Neural progenitor cell (in vitro differentiated cells): ENCODE results near the gene ALDH2. TPM values are rescaled to one million over a fixed set of nuclear protein-coding genes. Genes with fewer than 3 reads are reported as not detected.

ENCODE experiments used
- DNase-seq: peaks from one replicate; pipeline ENCODE4 v3.0.0-alpha.2; 2016; ENCODE audit warnings: low spot score
- H2AFZ ChIP-seq: fragments of 200-600 bp; sonication (generic); replicated peaks from 2 replicates; pipeline ENCODE4 v1.6.1; 2016; ENCODE audit warnings: antibody characterized with exemption
- H3F3A ChIP-seq: fragments of 200-600 bp; sonication (generic); 2 replicates; pipeline ENCODE4 v1.6.1; 2016; ENCODE audit warnings: antibody characterized with exemption, low read depth
- H3K27ac ChIP-seq: fragments of 200-600 bp; sonication (generic); 2 replicates; pipeline ENCODE4 v1.5.1; 2016; ENCODE audit warnings: mild to moderate bottlenecking
- H3K27me3 ChIP-seq: fragments of 200-600 bp; sonication (generic); 2 replicates; pipeline ENCODE4 v1.6.1; 2016; ENCODE audit warnings: mild to moderate bottlenecking, moderate library complexity
- H3K36me3 ChIP-seq: fragments of 200-600 bp; sonication (generic); 2 replicates; pipeline ENCODE4 v1.5.1; 2016
- H3K4me1 ChIP-seq: fragments of 200-600 bp; sonication (generic); 2 replicates; pipeline ENCODE4 v1.6.1; 2016; ENCODE audit warnings: mixed run types
- H3K4me2 ChIP-seq: fragments of 200-600 bp; sonication (generic); 2 replicates; pipeline ENCODE4 v1.6.1; 2016
- H3K4me3 ChIP-seq: fragments of 200-600 bp; sonication (generic); 2 replicates; pipeline ENCODE4 v1.5.1; 2016
- H3K79me2 ChIP-seq: fragments of 200-600 bp; sonication (generic); 2 replicates; pipeline ENCODE4 v1.6.1; 2016; ENCODE audit warnings: low read depth
- H3K9ac ChIP-seq: fragments of 200-600 bp; sonication (generic); 2 replicates; pipeline ENCODE4 v1.6.1; 2016
- H3K9me3 ChIP-seq: fragments of 200-600 bp; sonication (generic); 2 replicates; pipeline ENCODE4 v1.5.1; 2016; ENCODE audit warnings: low read depth
- H4K20me1 ChIP-seq: fragments of 200-600 bp; sonication (generic); 2 replicates; pipeline ENCODE4 v1.6.1; 2016; ENCODE audit warnings: low read depth
- H3K27ac Mint-ChIP-seq: 3 replicates; pipeline ENCODE4 v1.8.0; 2021; ENCODE audit warnings: mixed read lengths
- H3K27me3 Mint-ChIP-seq: 2 replicates; pipeline ENCODE4 v1.8.0; 2022; ENCODE audit warnings: low read depth, mild to moderate bottlenecking, inconsistent platforms, moderate library complexity, mixed read lengths; ENCODE audit not compliant: insufficient read depth
- H3K36me3 Mint-ChIP-seq: 3 replicates; pipeline ENCODE4 v1.8.0; 2021; ENCODE audit warnings: mixed read lengths
- H3K4me1 Mint-ChIP-seq: 3 replicates; pipeline ENCODE4 v1.8.0; 2021; ENCODE audit warnings: mixed read lengths
- H3K4me3 Mint-ChIP-seq: 3 replicates; pipeline ENCODE4 v1.8.0; 2021; ENCODE audit warnings: mild to moderate bottlenecking, moderate library complexity, mixed read lengths
- H3K9me3 Mint-ChIP-seq: 3 replicates; pipeline ENCODE4 v1.8.0; 2020; ENCODE audit warnings: mixed read lengths
- EZH2 ChIP-seq: fragments of 200-600 bp; sonication (generic); IDR thresholded peaks from 2 replicates; pipeline ENCODE4 v1.6.1; 2017; ENCODE audit warnings: antibody characterized with exemption, mild to moderate bottlenecking, moderate library complexity
- EZH2phosphoT487 ChIP-seq: fragments of 200-600 bp; sonication (generic); IDR thresholded peaks from 2 replicates; pipeline ENCODE4 v1.6.1; 2017; ENCODE audit warnings: antibody characterized with exemption
- total RNA-seq: library from RNA; depleted of rRNA; stranded (reverse); fragments of >200 nt; gene quantifications from 2 replicates; pipeline ENCODE4 v1.2.3, GENCODE V29; 2015; ENCODE audit warnings: low replicate concordance
- TF ChIP-seq, protein P1 (sequence below): fragments of 200-600 bp; sonication (generic); IDR thresholded peaks from 2 replicates; pipeline ENCODE4 v1.5.1; 2017; ENCODE audit warnings: antibody characterized with exemption, mild to moderate bottlenecking

The ALDH2 gene
- total RNA-seq, 1 donor from 2014 or later, result 60.0 TPM

GRCh38 chr12:111781085-111781658, 14.4 kb downstream of the ALDH2 start:
- Histone ChIP-seq H3K36me3 (peaks cover 8% of the 10 kb centered on the region), H3K4me3 (no peak overlapping the region), H3K4me1 (no peaks in the 10 kb centered on the region), H3K27ac (no peak overlapping the region), H3K27me3 (no peaks in the 10 kb centered on the region), H3K4me2 (no peak overlapping the region), H2AFZ (no peak overlapping the region), H4K20me1 (peaks cover 3% of the 10 kb centered on the region), H3K79me2 (no peaks in the 10 kb centered on the region), H3K9me3 (no peaks in the 10 kb centered on the region), H3F3A (no peaks in the 10 kb centered on the region), H3K9ac (no peak overlapping the region)
- Mint-ChIP-seq H3K9me3 (no peaks in the 10 kb centered on the region), H3K27me3 (no peaks in the 10 kb centered on the region), H3K36me3 (peaks cover 32% of the 10 kb centered on the region), H3K27ac (no peak overlapping the region), H3K4me1 (no peaks in the 10 kb centered on the region), H3K4me3 (no peak overlapping the region)
- DNase-seq, result no peak
- no peak for TF ChIP-seq EZH2phosphoT487
- TF ChIP-seq, protein P1, sequence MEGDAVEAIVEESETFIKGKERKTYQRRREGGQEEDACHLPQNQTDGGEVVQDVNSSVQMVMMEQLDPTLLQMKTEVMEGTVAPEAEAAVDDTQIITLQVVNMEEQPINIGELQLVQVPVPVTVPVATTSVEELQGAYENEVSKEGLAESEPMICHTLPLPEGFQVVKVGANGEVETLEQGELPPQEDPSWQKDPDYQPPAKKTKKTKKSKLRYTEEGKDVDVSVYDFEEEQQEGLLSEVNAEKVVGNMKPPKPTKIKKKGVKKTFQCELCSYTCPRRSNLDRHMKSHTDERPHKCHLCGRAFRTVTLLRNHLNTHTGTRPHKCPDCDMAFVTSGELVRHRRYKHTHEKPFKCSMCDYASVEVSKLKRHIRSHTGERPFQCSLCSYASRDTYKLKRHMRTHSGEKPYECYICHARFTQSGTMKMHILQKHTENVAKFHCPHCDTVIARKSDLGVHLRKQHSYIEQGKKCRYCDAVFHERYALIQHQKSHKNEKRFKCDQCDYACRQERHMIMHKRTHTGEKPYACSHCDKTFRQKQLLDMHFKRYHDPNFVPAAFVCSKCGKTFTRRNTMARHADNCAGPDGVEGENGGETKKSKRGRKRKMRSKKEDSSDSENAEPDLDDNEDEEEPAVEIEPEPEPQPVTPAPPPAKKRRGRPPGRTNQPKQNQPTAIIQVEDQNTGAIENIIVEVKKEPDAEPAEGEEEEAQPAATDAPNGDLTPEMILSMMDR, result no peak
- no peak for TF ChIP-seq EZH2

DNA sequence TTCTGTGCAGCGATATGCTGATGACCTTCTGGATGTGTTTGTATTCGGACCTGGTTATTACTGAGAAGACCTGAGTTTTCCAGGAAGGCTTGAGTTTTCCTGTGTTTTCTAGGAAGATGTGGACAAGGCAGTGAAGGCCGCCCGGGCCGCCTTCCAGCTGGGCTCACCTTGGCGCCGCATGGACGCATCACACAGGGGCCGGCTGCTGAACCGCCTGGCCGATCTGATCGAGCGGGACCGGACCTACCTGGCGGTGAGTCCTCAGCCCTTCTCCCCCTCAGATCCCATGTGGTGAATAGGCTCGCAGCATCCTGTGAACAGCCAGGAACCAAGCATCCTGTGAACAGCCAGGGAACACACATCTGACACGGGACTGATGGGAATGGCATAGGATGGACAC, 16.3 kb downstream of the ALDH2 start:
- Histone ChIP-seq H3K4me1 (no peaks in the 10 kb centered on the region), H3K4me2 (no peak overlapping the region), H3K9me3 (no peaks in the 10 kb centered on the region), H3K27ac (no peak overlapping the region), H3K27me3 (no peaks in the 10 kb centered on the region), H3F3A (no peaks in the 10 kb centered on the region), H2AFZ (no peak overlapping the region), H3K9ac (no peak overlapping the region), H4K20me1 (no peaks in the 10 kb centered on the region), H3K79me2 (no peaks in the 10 kb centered on the region), H3K4me3 (no peak overlapping the region), H3K36me3 (peaks cover 8% of the 10 kb centered on the region)
- H3K4me3 Mint-ChIP-seq, result no peak overlapping the region
- H3K36me3 Mint-ChIP-seq, result peaks cover 33% of the 10 kb centered on the region
- H3K4me1 Mint-ChIP-seq, result no peaks in the 10 kb centered on the region
- no peaks in the 10 kb centered on the region for H3K27me3 Mint-ChIP-seq
- H3K27ac Mint-ChIP-seq, result no peak overlapping the region
- H3K9me3 Mint-ChIP-seq, result no peaks in the 10 kb centered on the region
- no peak for DNase-seq
- TF ChIP-seq, protein P1, result no peak
- no peak for TF ChIP-seq EZH2phosphoT487
- TF ChIP-seq EZH2, result no peak

- Mint-ChIP-seq H3K36me3 (peaks cover 37% of the 10 kb centered on the region), H3K4me1 (no peaks in the 10 kb centered on the region), H3K27ac (no peak overlapping the region), H3K4me3 (no peak overlapping the region), H3K9me3 (no peaks in the 10 kb centered on the region), H3K27me3 (no peaks in the 10 kb centered on the region)
- H3K4me1 ChIP-seq, result no peaks in the 10 kb centered on the region
- TF ChIP-seq EZH2phosphoT487 (no peak), EZH2 (no peak)
- TF ChIP-seq, protein P1, result no peak
- H4K20me1 ChIP-seq, result no peaks in the 10 kb centered on the region
- no peaks in the 10 kb centered on the region for H3K27me3 ChIP-seq
- H3K36me3 ChIP-seq, result peaks cover 8% of the 10 kb centered on the region
- no peak overlapping the region for H3K4me2 ChIP-seq
- no peaks in the 10 kb centered on the region for H3F3A ChIP-seq
- H3K79me2 ChIP-seq, result no peaks in the 10 kb centered on the region
- no peak overlapping the region for H2AFZ ChIP-seq
- no peak overlapping the region for H3K27ac ChIP-seq
- DNase-seq, result no peak
- H3K4me3 ChIP-seq, result no peak overlapping the region
- no peak overlapping the region for H3K9ac ChIP-seq
- no peaks in the 10 kb centered on the region for H3K9me3 ChIP-seq
These were observed 18.2 kb downstream of the ALDH2 start for GRCh38 chr12:111784953-111785352.
